Fibroblast of pulmonary artery (primary cell): Measurements from ENCODE around the gene FUT7.
"Not testable (repeated sequence)": the region's sequence is repeated elsewhere in the genome, so short reads cannot be mapped to it uniquely, and the experiment has no call there.

ENCODE experiments used
- DNase-seq: peaks from one replicate; pipeline ENCODE4 v3.0.0-alpha.2; 2010; ENCODE audit warnings: low read depth
- H3K4me3 ChIP-seq: replicated peaks from 2 replicates; pipeline ENCODE4 v1.5.1; 2011; ENCODE audit warnings: low read depth, mild to moderate bottlenecking, control low read depth, low read length, moderate library complexity
- TF ChIP-seq, protein P1 (sequence below): IDR thresholded peaks from 2 replicates; pipeline ENCODE4 v1.5.1; 2011; ENCODE audit warnings: mild to moderate bottlenecking, control low read depth, low read length, inconsistent platforms; ENCODE audit errors: missing control alignments

The FUT7 gene

DNA sequence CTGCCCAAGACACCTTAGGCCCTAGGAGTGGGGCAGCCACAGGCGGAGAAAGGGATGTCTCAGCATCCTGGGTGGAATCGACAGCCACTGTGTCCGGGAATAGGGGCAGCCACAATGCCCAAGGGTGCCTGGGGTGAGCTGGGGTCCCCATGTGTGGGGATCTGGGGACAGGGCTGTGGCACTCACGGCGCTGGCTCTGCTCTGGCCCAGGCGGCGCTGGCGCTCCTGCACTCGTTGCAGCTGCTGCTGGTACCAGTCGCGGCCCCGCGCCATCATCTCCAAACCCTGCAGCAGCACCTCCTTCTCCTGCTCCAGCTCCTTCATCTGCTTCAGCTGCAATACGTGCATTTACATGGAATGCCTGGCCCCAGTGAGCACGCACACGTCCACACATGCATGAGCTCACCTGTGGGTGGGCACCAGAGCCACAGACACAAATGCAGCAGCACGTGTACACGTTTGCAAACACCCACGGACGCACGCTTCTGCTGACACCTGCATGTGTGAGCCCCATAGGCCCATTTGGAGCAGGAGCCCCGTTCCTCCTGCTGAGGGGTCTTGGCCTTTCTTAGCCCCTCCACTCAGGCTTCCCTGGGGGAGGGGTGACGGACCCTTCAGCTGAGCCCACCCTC lies 33.6 kb upstream of the FUT7 start:
- H3K4me3 ChIP-seq, result no peak overlapping the region
- TF ChIP-seq, protein P1, sequence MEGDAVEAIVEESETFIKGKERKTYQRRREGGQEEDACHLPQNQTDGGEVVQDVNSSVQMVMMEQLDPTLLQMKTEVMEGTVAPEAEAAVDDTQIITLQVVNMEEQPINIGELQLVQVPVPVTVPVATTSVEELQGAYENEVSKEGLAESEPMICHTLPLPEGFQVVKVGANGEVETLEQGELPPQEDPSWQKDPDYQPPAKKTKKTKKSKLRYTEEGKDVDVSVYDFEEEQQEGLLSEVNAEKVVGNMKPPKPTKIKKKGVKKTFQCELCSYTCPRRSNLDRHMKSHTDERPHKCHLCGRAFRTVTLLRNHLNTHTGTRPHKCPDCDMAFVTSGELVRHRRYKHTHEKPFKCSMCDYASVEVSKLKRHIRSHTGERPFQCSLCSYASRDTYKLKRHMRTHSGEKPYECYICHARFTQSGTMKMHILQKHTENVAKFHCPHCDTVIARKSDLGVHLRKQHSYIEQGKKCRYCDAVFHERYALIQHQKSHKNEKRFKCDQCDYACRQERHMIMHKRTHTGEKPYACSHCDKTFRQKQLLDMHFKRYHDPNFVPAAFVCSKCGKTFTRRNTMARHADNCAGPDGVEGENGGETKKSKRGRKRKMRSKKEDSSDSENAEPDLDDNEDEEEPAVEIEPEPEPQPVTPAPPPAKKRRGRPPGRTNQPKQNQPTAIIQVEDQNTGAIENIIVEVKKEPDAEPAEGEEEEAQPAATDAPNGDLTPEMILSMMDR, result no peak
- DNase-seq, result no peak

DNA sequence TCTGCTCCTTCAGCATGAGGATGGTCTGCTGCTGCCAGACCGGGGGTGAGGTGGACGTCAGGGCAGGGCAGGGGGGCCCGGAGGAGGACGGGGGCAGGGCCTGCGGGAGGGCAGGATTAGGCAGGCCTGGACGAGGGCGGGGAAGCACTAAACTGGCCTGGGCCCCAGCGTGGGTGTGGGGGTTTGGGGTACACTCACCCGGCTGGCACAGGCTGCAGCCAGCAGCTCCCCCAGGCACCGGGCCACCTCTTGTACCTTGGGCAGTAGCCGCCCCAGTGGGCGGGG lies 32.9 kb upstream of the FUT7 start:
- H3K4me3 ChIP-seq, result no peak overlapping the region
- TF ChIP-seq, protein P1, result no peak
- DNase-seq, result no peak

DNA sequence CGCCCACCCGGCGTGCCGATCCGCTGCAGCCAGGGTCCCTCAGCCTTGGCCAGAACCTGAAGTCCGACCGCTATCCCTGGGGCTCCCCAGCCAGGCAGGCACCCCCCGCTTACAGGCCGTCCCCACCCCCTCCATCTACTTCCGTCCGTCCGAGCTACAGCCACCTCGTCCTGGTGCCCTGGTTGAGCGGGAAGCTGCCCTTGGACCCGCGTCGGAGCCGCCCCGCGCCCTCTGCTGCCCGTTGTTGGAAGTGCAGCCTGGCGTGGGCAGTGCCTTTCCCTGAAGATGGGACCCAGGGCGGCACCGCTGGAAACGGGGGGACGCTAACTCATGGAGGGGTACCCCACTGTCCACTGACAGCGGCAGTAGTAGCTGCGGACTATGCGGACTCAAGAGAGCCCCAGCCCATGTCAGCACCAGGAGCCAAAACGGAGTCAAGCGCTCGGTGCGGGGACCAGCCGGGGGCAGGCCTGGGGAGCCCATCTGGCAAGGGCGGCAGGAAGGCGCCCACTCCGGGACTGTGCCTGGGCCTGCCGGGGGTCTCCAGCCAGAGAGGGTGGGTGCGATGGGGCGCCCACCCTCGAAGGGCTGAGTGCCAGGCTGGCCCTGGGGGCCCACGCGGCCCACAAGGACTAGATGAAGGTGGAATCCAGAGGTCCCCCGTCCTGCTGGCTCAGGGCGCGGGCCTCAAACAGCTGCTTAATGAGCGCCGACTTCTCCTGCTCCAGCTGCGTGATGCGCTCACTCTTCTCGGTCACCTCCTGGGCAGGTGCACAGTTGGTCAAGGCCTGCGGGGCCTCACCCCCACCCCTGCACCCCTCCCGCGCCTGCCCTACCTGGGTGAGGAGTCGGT lies 32.4 kb upstream of the FUT7 start:
- no peak overlapping the region for H3K4me3 ChIP-seq
- TF ChIP-seq, protein P1, result peak; percentile 79
- DNase-seq, result peak; percentile 51

DNA sequence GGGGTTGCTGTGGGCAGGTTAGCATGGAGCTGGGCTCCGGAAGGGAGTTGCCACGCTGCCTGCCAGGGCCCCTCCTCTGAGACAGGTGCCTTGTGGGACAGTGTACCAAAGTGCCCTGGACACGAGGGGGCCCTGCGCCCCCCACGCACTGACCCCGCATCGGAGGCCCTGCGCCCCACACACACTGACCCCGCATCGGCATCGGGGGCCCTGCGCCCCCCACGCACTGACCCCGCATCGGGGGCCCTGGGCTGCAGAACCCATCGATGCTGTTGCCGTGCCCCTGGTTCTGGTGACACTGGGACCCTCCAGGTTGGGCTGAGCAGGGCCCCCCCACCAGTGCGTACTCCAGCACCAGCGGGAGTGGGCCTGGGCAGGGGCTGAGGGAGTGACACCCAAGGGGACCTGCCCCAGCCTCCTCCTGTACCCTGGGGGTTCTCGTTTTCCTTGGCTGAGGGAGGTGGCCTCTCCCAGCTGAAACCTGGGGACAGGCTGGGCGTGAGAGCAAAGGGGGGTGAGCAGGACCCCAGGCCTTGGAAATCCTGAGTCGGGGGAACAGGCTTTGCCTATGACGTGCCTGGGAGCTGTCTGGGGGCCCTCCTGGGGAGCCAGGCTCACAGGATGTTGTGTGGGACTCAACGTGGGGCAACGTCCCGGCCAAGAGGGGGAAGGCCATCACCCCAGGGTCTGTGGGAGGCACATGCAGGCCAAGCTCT lies 31.6 kb upstream of the FUT7 start:
- H3K4me3 ChIP-seq, result no peak overlapping the region
- TF ChIP-seq, protein P1, result no peak

DNA sequence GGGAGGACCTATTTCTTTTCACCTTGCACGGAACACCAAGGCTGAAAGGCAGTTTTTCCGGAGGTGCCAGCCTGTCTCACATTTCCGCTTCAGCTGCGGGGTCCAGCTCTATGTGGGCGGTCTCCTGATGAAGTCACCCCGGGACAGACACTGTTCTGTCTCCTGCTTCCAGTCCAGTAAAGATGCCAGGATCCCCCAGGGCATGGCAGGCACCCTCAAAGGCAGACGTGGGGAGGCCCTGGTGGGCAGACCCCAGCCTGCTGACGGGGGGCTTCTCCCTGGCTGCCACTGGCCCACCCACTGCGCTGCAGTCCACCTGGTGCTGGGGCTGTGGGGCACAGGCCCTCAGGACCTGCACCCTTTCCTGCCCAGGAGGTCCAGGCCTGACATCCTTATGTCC lies 30.9 kb upstream of the FUT7 start:
- H3K4me3 ChIP-seq, DNase-seq: not testable (repeated sequence)

More for the DNA sequence above, 31.6 kb upstream of the FUT7 start:
- no peak for DNase-seq

DNA sequence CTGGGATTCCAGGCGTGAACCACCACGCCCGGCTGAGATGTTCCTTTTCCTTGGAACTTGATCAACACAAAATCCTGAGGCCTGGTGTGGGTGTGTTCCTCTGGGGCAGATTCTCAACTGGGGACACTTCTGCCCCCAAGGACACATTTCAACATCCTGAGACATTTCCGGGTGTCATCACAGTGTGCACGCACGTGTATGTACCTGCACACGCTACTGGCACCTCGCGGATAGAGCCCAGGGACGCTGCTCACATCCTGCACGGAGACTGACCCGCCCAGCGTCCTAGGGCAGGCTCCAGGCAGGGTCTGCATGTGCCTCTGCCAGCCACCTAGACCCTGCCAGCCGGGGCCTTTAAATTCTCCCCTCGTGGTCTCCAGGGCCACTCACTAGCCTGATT lies 30.5 kb upstream of the FUT7 start:
- TF ChIP-seq, protein P1, result no peak
- H3K4me3 ChIP-seq, result no peak overlapping the region
- DNase-seq, result no peak

DNA sequence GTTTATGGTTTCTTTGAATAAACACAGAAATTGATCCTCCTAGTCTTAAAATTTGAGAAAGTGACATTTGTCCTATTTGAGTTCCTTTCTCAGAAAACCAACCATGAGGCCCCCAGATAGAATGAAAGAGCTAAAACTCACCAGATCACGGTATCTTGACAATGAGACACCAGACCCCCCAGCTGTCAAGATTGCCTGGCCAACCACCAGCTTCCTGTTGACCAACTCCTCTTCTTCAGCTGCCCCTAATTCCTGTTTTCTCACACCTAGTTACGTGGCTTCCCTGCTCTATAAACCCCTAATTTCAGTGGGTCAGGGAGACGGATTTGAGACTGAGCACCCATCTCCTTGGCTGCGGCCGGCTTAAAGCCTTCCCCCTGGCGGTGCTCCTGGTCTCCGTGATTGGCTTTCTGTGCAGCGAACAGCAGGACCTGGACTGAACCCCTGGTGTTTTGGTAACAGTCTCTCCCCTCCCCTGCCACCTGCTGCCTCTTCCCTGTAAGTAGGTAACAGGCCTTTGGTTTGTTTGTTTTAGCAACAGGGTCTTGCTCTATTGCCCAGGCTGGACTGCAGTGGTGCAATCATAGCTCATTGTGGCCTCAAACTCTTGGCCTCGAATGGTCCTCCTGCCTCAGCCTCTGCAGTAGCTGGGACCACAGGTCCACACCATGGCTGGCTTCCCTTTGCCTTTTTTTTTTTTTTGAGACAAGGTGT lies 26.8 kb upstream of the FUT7 start:
- DNase-seq, result no peak
- TF ChIP-seq, protein P1, result no peak
- H3K4me3 ChIP-seq, result no peak overlapping the region
